Body of pancreas (tissue), 4 donors: ENCODE measurements around the gene POLR3E. TPM values are rescaled to one million over a fixed set of nuclear protein-coding genes. Genes with fewer than 3 reads are reported as not detected.

Experiments used
- ATAC-seq: fragments of 150-250 bp; one replicate; pipeline ENCODE4 v1.9.1; 2016
- DNase-seq, 4 donors: peaks; one replicate each; pipeline ENCODE4 v3.0.0-alpha.2; 2019
- H3K27ac ChIP-seq, 4 donors: fragments of 200-600 bp; sonication (generic); 1 replicate in 3 of 4; 2 replicates in 1 of 4; pipeline versions ENCODE4 v1.5.1 to v1.6.1; 2016 to 2019; ENCODE audit warnings: mild to moderate bottlenecking in 1 of 4, mixed read lengths in 1 of 4, moderate library complexity in 1 of 4
- H3K27me3 ChIP-seq, 2 donors: fragments of 200-600 bp; sonication (generic); one replicate each; pipeline ENCODE4 v1.6.0; 2016; ENCODE audit warnings: mild to moderate bottlenecking in 1 of 2
- H3K36me3 ChIP-seq, 2 donors: fragments of 200-600 bp; sonication (generic); replicated peaks in 1 of 2; 2 replicates each; pipeline ENCODE4 v1.5.1; 2016; ENCODE audit warnings: low read depth in 2 of 2; ENCODE audit not compliant: insufficient read depth in 1 of 2
- H3K4me1 ChIP-seq: fragments of 200-600 bp; sonication (generic); one replicate; pipeline ENCODE4 v1.6.0; 2016
- H3K4me3 ChIP-seq, 2 donors: fragments of 200-600 bp; sonication (generic); 1 replicate in 1 of 2; 2 replicates in 1 of 2; pipeline ENCODE4 v1.5.1; 2016 to 2019
- H3K9me3 ChIP-seq, 3 donors: fragments of 200-600 bp; sonication (generic); 1 replicate in 2 of 3; 2 replicates in 1 of 3; pipeline ENCODE4 v1.5.1; 2016
- CTCF ChIP-seq, 7 experiments: fragments of 450-650 bp in 4 of 7; fragments of 200-600 bp in 3 of 7; sonication (generic) in 3 of 7; IDR thresholded peaks; one replicate each; pipeline ENCODE4 v1.5.1; 2016 to 2019; ENCODE audit warnings: antibody characterized with exemption in 7 of 7
- POLR2A ChIP-seq, 3 donors: fragments of 450-650 bp; IDR thresholded peaks; one replicate each; pipeline ENCODE4 v1.6.1; 2016; ENCODE audit warnings: antibody characterized with exemption in 3 of 3, mild to moderate bottlenecking in 2 of 3
- WGBS, 2 donors: methylation state at CpG; one replicate each; pipeline ENCODE4 v1.1.5; 2017; 5-methylcytosine and 5-hydroxymethylcytosine counted together
- intact Hi-C: fragments of 100-400 bp; cut with DNase I; formaldehyde crosslinking; loops from one replicate; pipeline ENCODE4 v1.15.1; 2023
- total RNA-seq, 2 donors: library from RNA; depleted of rRNA; stranded (reverse); fragments of >200 nt; gene quantifications; one replicate each; pipeline ENCODE4 v1.1.0, GENCODE V29; 2016

POLR3E gene
- total RNA-seq, 2 donors from 2014 or later = 52.1 to 94.9 TPM

- Histone ChIP-seq H3K27ac (no peak overlapping the region), H3K27me3 (no peaks in the 10 kb centered on the region), H3K4me3 (no peak overlapping the region), H3K4me1 (peaks cover under 1% of the 10 kb centered on the region), H3K9me3 (no peaks in the 10 kb centered on the region), H3K36me3 (no peaks in the 10 kb centered on the region)
- DNase-seq (no peak), ATAC-seq (no peak)
- 89 to 97% methylated on average over 5 of the region's 5 CpGs for WGBS, 2 donors
- TF ChIP-seq POLR2A (IDR thresholded peaks at IDR 0.05) = no peak
- TF ChIP-seq CTCF (IDR thresholded peaks at IDR 0.05) = no peak
- intact Hi-C loops = no loop called here
These were observed 6.2 kb upstream of the POLR3E start for GRCh38 chr16:22291020-22291419.

GRCh38 chr16:22291860-22292318, 5.3 kb upstream of the POLR3E start:
- WGBS, 2 donors = 76 to 78% methylated on average over 4 of the region's 4 CpGs
- Histone ChIP-seq H3K27me3 (no peaks in the 10 kb centered on the region), H3K9me3 (no peaks in the 10 kb centered on the region), H3K27ac (no peak overlapping the region), H3K4me3 (no peak overlapping the region), H3K4me1 (peaks cover 7% of the 10 kb centered on the region), H3K36me3 (no peaks in the 10 kb centered on the region)
- no peak for DNase-seq
- TF ChIP-seq POLR2A (IDR thresholded peaks at IDR 0.05) = no peak
- TF ChIP-seq CTCF (IDR thresholded peaks at IDR 0.05) = no peak
- intact Hi-C loops = no loop called here
- ATAC-seq = no peak

- no peak overlapping the region for H3K4me3 ChIP-seq
- H3K9me3 ChIP-seq = no peaks in the 10 kb centered on the region
- H3K4me1 ChIP-seq = peaks cover 7% of the 10 kb centered on the region
- no peaks in the 10 kb centered on the region for H3K36me3 ChIP-seq
- DNase-seq (no peak), ATAC-seq (no peak)
- no peaks in the 10 kb centered on the region for H3K27me3 ChIP-seq
- intact Hi-C loops = no loop called here
- H3K27ac ChIP-seq = no peak overlapping the region
- TF ChIP-seq POLR2A (IDR thresholded peaks at IDR 0.05) (no peak), CTCF (IDR thresholded peaks at IDR 0.05) (no peak)
These were observed 4.9 kb upstream of the POLR3E start for GRCh38 chr16:22292320-22292719.

GRCh38 chr16:22293137-22294106, 3.8 kb upstream of the POLR3E start:
- no peaks in the 10 kb centered on the region for H3K27me3 ChIP-seq
- peaks cover 9% of the 10 kb centered on the region for H3K4me1 ChIP-seq
- no peaks in the 10 kb centered on the region for H3K36me3 ChIP-seq
- WGBS, 2 donors = 86 to 88% methylated on average over 10 to 11 of the region's 11 CpGs
- H3K27ac ChIP-seq = no peak overlapping the region
- H3K9me3 ChIP-seq = no peaks in the 10 kb centered on the region
- intact Hi-C loops = no loop called here
- no peak for TF ChIP-seq CTCF (IDR thresholded peaks at IDR 0.05)
- TF ChIP-seq POLR2A (IDR thresholded peaks at IDR 0.05) = no peak
- no peak for ATAC-seq
- no peak for DNase-seq
- H3K4me3 ChIP-seq = no peak overlapping the region
